PC-3 (cell line): ENCODE data around the gene PACSIN1. TPM values are rescaled to one million over a fixed set of nuclear protein-coding genes. Genes with fewer than 3 reads are reported as not detected.

Experiments used
- ATAC-seq: fragments of 200-7000 bp; cut with Tn5 transposase; 2 replicates; pipeline ENCODE4 v1.9.1; 2020; ENCODE audit warnings: mild to moderate bottlenecking, moderate library complexity
- BruUV-seq: library from RNA; stranded (reverse); fragments of 400-500 nt; replicated peaks from 2 replicates; lab custom pipeline; 2021; lab: Mats Ljungman, UMichigan
- CTCF ChIA-PET: fragments of 300-600 bp; sonication (Branson Sonifier 250); formaldehyde crosslinking; loops from one replicate; lab custom pipeline; 2022; ENCODE audit warnings: antibody characterized with exemption; lab: Charles Lee
- POLR2A ChIA-PET: fragments of 300-600 bp; sonication (Branson Sonifier 250); formaldehyde crosslinking; loops from one replicate; lab custom pipeline; 2022; ENCODE audit warnings: antibody characterized with exemption; ENCODE audit not compliant: unreplicated experiment; lab: Charles Lee
- DNase-seq: peaks from one replicate; pipeline ENCODE4 v3.0.0-alpha.2; 2015
- H2AFZ ChIP-seq: fragments of 300-600 bp; sonication (generic); 2 replicates; pipeline ENCODE4 v1.6.0; 2016; ENCODE audit warnings: antibody characterized with exemption, low read length
- H3F3A ChIP-seq: fragments of 300-600 bp; sonication (generic); one replicate; pipeline ENCODE4 v1.6.0; 2017; ENCODE audit warnings: antibody characterized with exemption, low read length, control low read depth, mild to moderate bottlenecking; ENCODE audit not compliant: unreplicated experiment
- H3K27ac ChIP-seq: fragments of 300-600 bp; sonication (generic); 2 replicates; pipeline ENCODE4 v1.5.1; 2016; ENCODE audit warnings: mild to moderate bottlenecking, low read length
- H3K27me3 ChIP-seq: fragments of 300-600 bp; sonication (generic); 2 replicates; pipeline ENCODE4 v1.6.1; 2016; ENCODE audit warnings: low read length, mixed read lengths
- H3K36me3 ChIP-seq: fragments of 300-600 bp; sonication (generic); 2 replicates; pipeline ENCODE4 v1.6.1; 2016; ENCODE audit warnings: low read depth, mixed run types, low read length, mixed read lengths
- H3K4me1 ChIP-seq: fragments of 300-600 bp; sonication (generic); 2 replicates; pipeline ENCODE4 v1.5.1; 2016; ENCODE audit warnings: low read length; ENCODE audit not compliant: insufficient read depth
- H3K4me2 ChIP-seq: fragments of 300-600 bp; sonication (generic); 2 replicates; pipeline ENCODE4 v1.6.0; 2016; ENCODE audit warnings: low read length
- H3K4me3 ChIP-seq: fragments of 300-600 bp; sonication (generic); 2 replicates; pipeline ENCODE4 v1.5.1; 2016; ENCODE audit warnings: mild to moderate bottlenecking, low read length, mixed read lengths
- H3K79me2 ChIP-seq: fragments of 300-600 bp; sonication (generic); 2 replicates; pipeline ENCODE4 v1.6.1; 2017; ENCODE audit warnings: low read length, mixed read lengths
- H3K9ac ChIP-seq: fragments of 300-600 bp; sonication (generic); 2 replicates; pipeline ENCODE4 v1.6.0; 2016; ENCODE audit warnings: mild to moderate bottlenecking, low read length
- H3K9me2 ChIP-seq: fragments of 300-600 bp; sonication (generic); replicated peaks from 2 replicates; pipeline ENCODE4 v1.6.1; 2016; ENCODE audit warnings: mixed run types, low read length, mixed read lengths
- H3K9me3 ChIP-seq: fragments of 300-600 bp; sonication (generic); 2 replicates; pipeline ENCODE4 v1.6.1; 2016; ENCODE audit warnings: low read length, mixed read lengths
- H4K20me1 ChIP-seq: fragments of 300-600 bp; sonication (generic); 2 replicates; pipeline ENCODE4 v1.6.1; 2016; ENCODE audit warnings: low read length, mixed read lengths
- CTCF ChIP-seq: fragments of 300-600 bp; sonication (generic); conservative IDR thresholded peaks from 2 replicates; pipeline ENCODE4 v1.5.1; 2017; ENCODE audit warnings: antibody characterized with exemption, low read depth, mild to moderate bottlenecking, low read length
- EZH2 ChIP-seq: fragments of 300-600 bp; sonication (generic); IDR thresholded peaks from one replicate; pipeline ENCODE4 v1.6.1; 2017; ENCODE audit warnings: antibody characterized with exemption, mild to moderate bottlenecking, low read length; ENCODE audit not compliant: unreplicated experiment
- EZH2phosphoT487 ChIP-seq: fragments of 300-600 bp; sonication (generic); IDR thresholded peaks from 2 replicates; pipeline ENCODE4 v1.6.1; 2018; ENCODE audit warnings: mild to moderate bottlenecking, antibody characterized with exemption, low read length, borderline replicate concordance
- intact Hi-C: fragments of 100-400 bp; cut with micrococcal nuclease; formaldehyde crosslinking; loops from 2 replicates; pipeline ENCODE4 v1.9.0; 2023
- total RNA-seq: library from RNA; depleted of rRNA; stranded (reverse); fragments of >200 nt; gene quantifications from 2 replicates; pipeline ENCODE4 v1.2.3, GENCODE V29; 2014

PACSIN1 gene
- total RNA-seq, 1 experiment from 2014 or later: 2.3 TPM

GRCh38 chr6:34418367-34418766, 47.5 kb upstream of the PACSIN1 start:
- peaks cover 65% of the 10 kb centered on the region for H3K36me3 ChIP-seq
- POLR2A ChIA-PET: no interaction called here
- no peak overlapping the region for H3K27ac ChIP-seq
- H3K79me2 ChIP-seq: peaks cover 35% of the 10 kb centered on the region
- ATAC-seq (no peak), DNase-seq (no peak)
- peaks cover 59% of the 10 kb centered on the region for H4K20me1 ChIP-seq
- H3K4me3 ChIP-seq: no peak overlapping the region
- no peak overlapping the region for H2AFZ ChIP-seq
- TF ChIP-seq EZH2 (no peak), CTCF (no peak), EZH2phosphoT487 (no peak)
- CTCF ChIA-PET: no interaction called here
- no peaks in the 10 kb centered on the region for H3K9me3 ChIP-seq
- BruUV-seq: no TSS peak
- H3F3A ChIP-seq: peaks cover 33% of the 10 kb centered on the region
- H3K4me2 ChIP-seq: no peak overlapping the region
- no peaks in the 10 kb centered on the region for H3K27me3 ChIP-seq
- no peak overlapping the region for H3K9ac ChIP-seq
- intact Hi-C loops: no loop called here
- H3K9me2 ChIP-seq: no peaks in the 10 kb centered on the region
- 0 out of 2 replicates have a peak, but pooled peaks cover 10% of the 10 kb centered on the region for H3K4me1 ChIP-seq

DNA sequence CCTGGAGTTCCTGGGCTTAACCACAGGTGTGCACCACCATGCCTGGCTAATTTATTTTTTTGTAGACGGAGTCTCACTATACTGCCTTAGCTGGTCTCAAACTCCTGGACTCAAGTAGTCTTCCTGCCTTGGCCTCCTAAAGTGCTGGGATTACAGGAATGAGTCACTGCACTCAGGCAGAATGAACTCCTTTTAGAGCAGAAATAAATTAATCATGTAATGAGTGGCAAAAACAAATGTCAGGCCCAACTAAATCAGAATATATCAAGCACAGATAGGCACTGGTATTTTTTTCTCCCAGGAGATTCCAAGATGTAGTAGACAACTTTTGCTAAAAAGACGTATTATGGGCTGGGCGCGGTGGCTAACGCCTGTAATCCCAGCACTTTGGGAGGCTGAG, 42.6 kb upstream of the PACSIN1 start:
- Histone ChIP-seq H3K9ac (no peak overlapping the region), H3K9me2 (no peaks in the 10 kb centered on the region), H3K79me2 (peaks cover 60% of the 10 kb centered on the region), H3K36me3 (peaks cover 59% of the 10 kb centered on the region), H3K4me3 (peak overlapping the region; percentile 99; the same call in 1 of the 2 replicates), H3K27me3 (no peaks in the 10 kb centered on the region), H3K4me1 (peaks cover 19% of the 10 kb centered on the region), H4K20me1 (peaks cover 50% of the 10 kb centered on the region), H2AFZ (no peak overlapping the region), H3K27ac (no peak overlapping the region), H3K4me2 (peak overlapping the region; percentile 94), H3K9me3 (no peaks in the 10 kb centered on the region), H3F3A (peaks cover 18% of the 10 kb centered on the region)
- BruUV-seq: no TSS peak
- ChIA-PET POLR2A (no interaction called here), CTCF (no interaction called here)
- ATAC-seq: no peak
- intact Hi-C loops: no loop called here
- peak; percentile 23 for DNase-seq
- TF ChIP-seq CTCF: no peak
- no peak for TF ChIP-seq EZH2phosphoT487
- TF ChIP-seq EZH2: no peak

DNA sequence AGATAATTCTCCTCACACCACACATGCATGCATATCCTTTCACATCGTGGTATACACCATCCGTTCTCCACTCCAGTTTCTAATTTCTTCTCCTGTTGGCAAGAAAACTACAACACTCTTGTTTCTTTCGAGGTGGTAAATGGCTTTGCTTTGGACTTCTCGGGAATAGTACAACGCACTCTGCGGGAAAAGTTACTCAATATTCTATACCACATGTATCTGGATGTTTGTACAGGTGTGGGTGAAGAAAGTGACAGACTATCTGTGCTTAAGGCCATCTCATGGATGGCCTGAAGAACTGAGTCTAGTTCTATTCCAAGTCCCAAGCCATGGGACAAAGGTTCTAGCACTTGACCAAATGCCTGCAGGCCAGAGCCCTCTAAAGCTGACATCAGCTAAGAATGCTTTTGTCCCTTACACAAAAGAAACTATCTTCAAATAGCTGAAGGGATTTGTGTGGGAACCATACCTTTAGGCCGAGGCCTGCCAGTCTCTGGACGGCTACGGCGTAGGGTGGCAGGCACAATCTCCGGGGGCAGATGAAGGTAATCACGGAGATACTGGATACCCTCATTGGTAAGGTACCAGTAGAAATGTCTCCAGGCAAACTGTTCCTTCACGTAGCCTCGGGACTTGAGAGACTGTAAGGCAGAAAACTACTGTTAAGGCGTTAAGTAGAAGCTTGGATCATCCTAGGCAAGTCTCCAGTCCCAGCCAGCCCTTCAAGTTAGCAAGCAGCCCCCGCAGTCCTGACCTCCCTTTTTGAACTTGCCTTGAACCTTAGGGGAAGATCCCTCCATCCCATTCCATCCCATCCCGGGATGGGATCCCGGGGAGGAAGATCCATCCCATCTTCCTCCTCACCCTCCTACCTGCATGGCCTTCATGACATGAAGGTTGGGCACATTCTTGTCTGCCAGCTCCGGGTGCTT, 41.4 kb upstream of the PACSIN1 start:
- CTCF ChIA-PET: interaction anchor here (0.7 kb wide), 1 partner anchor 31 kb away, joined by 6 read pairs; no protein-coding TSS in a partner anchor
- BruUV-seq: no TSS peak
- peaks cover 60% of the 10 kb centered on the region for H3K79me2 ChIP-seq

More for the DNA sequence above, 41.4 kb upstream of the PACSIN1 start:
- H2AFZ ChIP-seq: no peak overlapping the region
- no peak for ATAC-seq
- peak overlapping the region; percentile 99 for H3K4me3 ChIP-seq
- POLR2A ChIA-PET: interaction anchor here (0.5 kb wide), 1 partner anchor 8 kb away, joined by 3 read pairs; no protein-coding TSS in a partner anchor
- H3K4me2 ChIP-seq: peak overlapping the region; percentile 94
- peaks cover 13% of the 10 kb centered on the region for H3F3A ChIP-seq
- no peaks in the 10 kb centered on the region for H3K27me3 ChIP-seq
- intact Hi-C loops: no loop called here
- DNase-seq: no peak
- peak overlapping the region; percentile 99 for H3K9ac ChIP-seq
- no peaks in the 10 kb centered on the region for H3K9me2 ChIP-seq
- no peak for TF ChIP-seq EZH2
- no peak for TF ChIP-seq CTCF
- TF ChIP-seq EZH2phosphoT487: no peak
- peaks cover 19% of the 10 kb centered on the region for H3K4me1 ChIP-seq
- H3K36me3 ChIP-seq: peaks cover 53% of the 10 kb centered on the region
- H4K20me1 ChIP-seq: peaks cover 45% of the 10 kb centered on the region
- H3K9me3 ChIP-seq: no peaks in the 10 kb centered on the region
- peak overlapping the region; percentile 47; the same call in 1 of the 2 replicates for H3K27ac ChIP-seq
